Heart left ventricle (tissue), 16 donors: ENCODE measurements around the gene CACNA1C. TPM values are rescaled to one million over a fixed set of nuclear protein-coding genes. Genes with fewer than 3 reads are reported as not detected.
A peak's percentile ranks its signal among the peaks of the same experiment; 100 is the strongest.

Source experiments
- ATAC-seq, 4 donors: fragments of 200-7000 bp; cut with Tn5 transposase; one replicate each; pipeline ENCODE4 v1.9.1; 2020 to 2022; ENCODE audit warnings: moderate library complexity in 4 of 4, mild to moderate bottlenecking in 3 of 4, moderate number of reproducible peaks in 1 of 4
- DNase-seq, 5 donors: peaks; one replicate each; pipeline ENCODE4 v3.0.0-alpha.2; 2020
- H3K27ac ChIP-seq, 12 donors: fragments of 200-600 bp; sonication (generic) in 4 of 12; one replicate each; pipeline versions ENCODE4 v1.5.0 to v1.8.0; 2016 to 2022; ENCODE audit warnings: mild to moderate bottlenecking in 2 of 12
- H3K27me3 ChIP-seq, 9 donors: fragments of 200-600 bp; sonication (generic) in 2 of 9; one replicate each; pipeline versions ENCODE4 v1.5.1 to v1.8.0; 2016 to 2022; ENCODE audit warnings: mild to moderate bottlenecking in 3 of 9
- H3K36me3 ChIP-seq, 9 donors: fragments of 200-600 bp; sonication (generic) in 2 of 9; one replicate each; pipeline versions ENCODE4 v1.5.0 to v1.8.0; 2018 to 2022; ENCODE audit warnings: mild to moderate bottlenecking in 2 of 9
- H3K4me1 ChIP-seq, 12 donors: fragments of 200-600 bp; sonication (generic) in 4 of 12; one replicate each; pipeline versions ENCODE4 v1.5.0 to v1.8.0; 2016 to 2022; ENCODE audit warnings: mild to moderate bottlenecking in 3 of 12
- H3K4me3 ChIP-seq, 12 donors: fragments of 200-600 bp; sonication (generic) in 4 of 12; one replicate each; pipeline versions ENCODE4 v1.5.0 to v1.8.0; 2017 to 2022; ENCODE audit warnings: mild to moderate bottlenecking in 9 of 12, moderate library complexity in 4 of 12
- H3K9me3 ChIP-seq, 12 donors: fragments of 200-600 bp; sonication (generic) in 4 of 12; one replicate each; pipeline versions ENCODE4 v1.5.0 to v1.8.0; 2016 to 2022; ENCODE audit warnings: mild to moderate bottlenecking in 1 of 12
- CTCF ChIP-seq, 12 donors: fragments of 200-600 bp; sonication (generic) in 4 of 12; IDR thresholded peaks; one replicate each; pipeline versions ENCODE4 v1.5.0 to v1.8.0; 2018 to 2022; ENCODE audit warnings: antibody characterized with exemption in 12 of 12, mild to moderate bottlenecking in 5 of 12
- POLR2A ChIP-seq, 2 donors: fragments of 450-650 bp; IDR thresholded peaks; one replicate each; pipeline ENCODE4 v1.6.1; 2017; ENCODE audit warnings: antibody characterized with exemption in 2 of 2, mild to moderate bottlenecking in 2 of 2, moderate library complexity in 2 of 2
- WGBS, 4 donors: extraction: QIAGEN DNeasy Blood & Tissue Kit in 2 of 4; methylation state at CpG; one replicate each; pipeline versions ENCODE4 v1.1.5 to v1.1.7; 2013 to 2018; 5-methylcytosine and 5-hydroxymethylcytosine counted together
- intact Hi-C, 10 donors: fragments of 100-400 bp; cut with DNase I; formaldehyde crosslinking; loops; one replicate each; pipeline versions ENCODE4 v1.11.1 to v1.14.2; 2022
- polyA plus RNA-seq, 2 donors: library from polyadenylated mRNA; stranded (reverse); fragments of 200-250 nt; gene quantifications; one replicate each; pipeline ENCODE4 v1.2.3, GENCODE V29; 2013
- total RNA-seq, 9 donors: library from RNA; depleted of rRNA in 2 of 9; stranded (reverse); fragments of >200 nt in 2 of 9; fragmentation: NEBNext Ultra II Directional in 3 of 9; extraction: Animal tissue kit (Norgen Biotek cat#: 25700) in 3 of 9; gene quantifications; one replicate each; pipeline versions ENCODE4 v1.1.0 to v1.2.4, GENCODE V29; 2016 to 2023
- donor health status: ischemic (EF 13 %, LVEDD 7.1; RV severe dilation, severe dysfunction).
- donor health status: healthy with polysubstance abuse.
- donor health status: DM: no; HTN: yes; CAD: no.
- donor health status: DM: no; HTN: no; CAD: no.
- donor health status: ischemic (EF 25% LVEDD 6.9; RV normal size, moderate dysfunction).
- donor health status: ischemic (EF 25% LVEDD 5.7; RV mildly dilated, moderate dysfunction).
- donor health status: healthy.
- donor health status: DM: yes; HTN: yes; CAD: no.
- donor health status: ischemic (EF 35%, LVEDD 5.7; RV mildly dilated, moderate dysfunction).
- donor health status: nonischemic (EF 11% LVEDD 7.7; RV severe dilation, severe dysfunction).
- donor health status: DM: yes; HTN: yes; CAD: no.
- donor health status: PGD.
- donor health status: ischemic (EF 29% LVEDD 5.4; RV normal size, mild dysfunction).
- donor health status: nonischemic (EF 23%, LVEDD 6.1; RV moderate dilation, normal function).

The CACNA1C gene
- total and polyA plus RNA-seq, 11 donors: 41.9 to 196 (median 164) TPM

GRCh38 chr12:2034633-2035430, 18.0 kb upstream of the CACNA1C start:
- Histone ChIP-seq H3K27ac (peak overlapping the region in 7 of 12 donors; percentile 3 to 68 (median 23)), H3K4me3 (peak overlapping the region in 10 of 12 donors; percentile 17 to 55 (median 46)), H3K27me3 (no peaks in the 10 kb centered on the region), H3K36me3 (no peaks in the 10 kb centered on the region), H3K9me3 (no peaks in the 10 kb centered on the region), H3K4me1 (peaks cover 5 to 94% (median 30%) of the 10 kb centered on the region in 12 donors)
- ATAC-seq: peak; percentile 43 to 87 (median 82)
- no peak for TF ChIP-seq POLR2A (IDR thresholded peaks at IDR 0.05)
- TF ChIP-seq CTCF (IDR thresholded peaks at IDR 0.05): peak; percentile 77 to 99 (median 96)
- WGBS, 4 donors: 12 to 19% (median 16%) methylated on average over 30 to 47 of the region's 47 CpGs
- DNase-seq: peak; percentile 88 to 93 (median 89)
- intact Hi-C loops: loop anchor here in 9 of 10 donors (2.0 to 10.0 kb wide), 11 partner anchors 43 to 380 kb away; no protein-coding TSS in a partner anchor

- Histone ChIP-seq H3K27me3 (no peaks in the 10 kb centered on the region), H3K9me3 (no peaks in the 10 kb centered on the region), H3K36me3 (no peaks in the 10 kb centered on the region), H3K4me3 (peak overlapping the region in 10 of 12 donors; percentile 17 to 55 (median 46)), H3K4me1 (peaks cover 5 to 89% (median 28%) of the 10 kb centered on the region in 12 donors), H3K27ac (peak overlapping the region in 6 of 12 donors; percentile 11 to 68 (median 24))
- DNase-seq: no peak
- TF ChIP-seq POLR2A (IDR thresholded peaks at IDR 0.05) (no peak), CTCF (IDR thresholded peaks at IDR 0.05) (no peak)
- 42 to 59% (median 49%) methylated on average over 15 of the region's 15 CpGs for WGBS, 4 donors
- intact Hi-C loops: loop anchor here in 8 of 10 donors (2.0 to 10.0 kb wide), 8 partner anchors 58 to 381 kb away; no protein-coding TSS in a partner anchor
- peak in 1 of 4 donors; percentile 8 for ATAC-seq
Measured at GRCh38 chr12:2035431-2036055, 17.2 kb upstream of the CACNA1C start.

GRCh38 chr12:2039034-2039433, 13.8 kb upstream of the CACNA1C start:
- H3K9me3 ChIP-seq: no peaks in the 10 kb centered on the region
- TF ChIP-seq POLR2A (IDR thresholded peaks at IDR 0.05) (no peak), CTCF (IDR thresholded peaks at IDR 0.05) (no peak)
- ATAC-seq: peak; percentile 36 to 56 (median 50)
- H3K4me1 ChIP-seq: peaks cover 5 to 60% (median 24%) of the 10 kb centered on the region in 12 donors
- no peaks in the 10 kb centered on the region for H3K27me3 ChIP-seq
- intact Hi-C loops: loop anchor here in 8 of 10 donors (5.0 to 10.0 kb wide), 7 partner anchors 62 to 384 kb away; no protein-coding TSS in a partner anchor
- no peak overlapping the region for H3K4me3 ChIP-seq
- H3K36me3 ChIP-seq: peaks cover 0 to 7% (median 0%) of the 10 kb centered on the region in 9 donors
- peak overlapping the region in 8 of 12 donors; percentile 5 to 55 (median 34) for H3K27ac ChIP-seq
- no peak for DNase-seq

GRCh38 chr12:2043054-2043453, 9.7 kb upstream of the CACNA1C start:
- WGBS, 4 donors: 91 to 96% (median 93%) methylated on average over 2 of the region's 2 CpGs

More at GRCh38 chr12:2043054-2043453, 9.7 kb upstream of the CACNA1C start:
- intact Hi-C loops: loop anchor here in 2 of 10 donors (5.0 to 10.0 kb wide), 2 partner anchors 396 to 542 kb away; no protein-coding TSS in a partner anchor
- no peak for DNase-seq
- Histone ChIP-seq H3K27me3 (peaks cover 0 to under 1% (median 0%) of the 10 kb centered on the region in 9 donors), H3K36me3 (peaks cover 0 to 25% (median 0%) of the 10 kb centered on the region in 9 donors), H3K4me1 (peaks cover 0 to 34% (median 5%) of the 10 kb centered on the region in 12 donors), H3K9me3 (no peaks in the 10 kb centered on the region), H3K4me3 (no peak overlapping the region), H3K27ac (no peak overlapping the region)
- ATAC-seq: no peak
- TF ChIP-seq POLR2A (IDR thresholded peaks at IDR 0.05): no peak
- no peak for TF ChIP-seq CTCF (IDR thresholded peaks at IDR 0.05)
